H1 (cell line): ENCODE data around the gene SBF2. TPM values are rescaled to one million over a fixed set of nuclear protein-coding genes. Genes with fewer than 3 reads are reported as not detected.

Experiments used
- CTCF ChIA-PET: fragments of 300-600 bp; sonication (Branson Sonifier 250); formaldehyde crosslinking; loops from one replicate; lab custom pipeline; 2021; ENCODE audit not compliant: partially characterized antibody; lab: Charles Lee
- POLR2A ChIA-PET: fragments of 300-600 bp; sonication (Branson Sonifier 250); formaldehyde crosslinking; loops from one replicate; lab custom pipeline; 2021; ENCODE audit warnings: inconsistent platforms; ENCODE audit not compliant: partially characterized antibody; lab: Charles Lee
- DNase-seq, 2 experiments: peaks; one replicate each; pipeline versions ENCODE4 v3.0.0 to v3.0.0-alpha.2; 2010 to 2022; ENCODE audit warnings: low spot score in 2 of 2, low read depth in 1 of 2, mixed read lengths in 1 of 2
- FAIRE-seq: peaks from 2 replicates; lab custom pipeline; 2011; peaks lifted over from hg19 to GRCh38; lab: Jason Lieb, UNC
- H2AFZ ChIP-seq: 2 replicates; pipeline ENCODE4 v1.8.1; 2012; ENCODE audit warnings: low read length, inconsistent platforms
- H2AK5ac ChIP-seq: 2 replicates; pipeline ENCODE4 v1.6.1; 2013; ENCODE audit warnings: low read depth, low read length
- H2BK120ac ChIP-seq: replicated peaks from 2 replicates; pipeline ENCODE3; 2013; ENCODE audit warnings: low read depth, low read length, inconsistent platforms
- H2BK12ac ChIP-seq: 2 replicates; pipeline ENCODE4 v1.6.1; 2013; ENCODE audit warnings: low read depth, low read length
- H2BK15ac ChIP-seq: 2 replicates; pipeline ENCODE4 v1.6.1; 2013; ENCODE audit warnings: low read length
- H2BK20ac ChIP-seq: 2 replicates; pipeline ENCODE4 v1.6.1; 2013; ENCODE audit warnings: low read length
- H2BK5ac ChIP-seq: 2 replicates; pipeline ENCODE4 v1.6.1; 2013; ENCODE audit warnings: low read depth, low read length
- H3K14ac ChIP-seq: 2 replicates; pipeline ENCODE4 v1.6.1; 2013; ENCODE audit warnings: inconsistent platforms; ENCODE audit not compliant: insufficient read length
- H3K18ac ChIP-seq: 2 replicates; pipeline ENCODE4 v1.6.1; 2013; ENCODE audit warnings: low read length; ENCODE audit errors: extremely low read depth
- H3K23ac ChIP-seq: 2 replicates; pipeline ENCODE4 v1.6.1; 2013; ENCODE audit warnings: inconsistent platforms; ENCODE audit not compliant: insufficient read length
- H3K23me2 ChIP-seq: 2 replicates; pipeline ENCODE4 v1.6.1; 2013; ENCODE audit warnings: low read depth, low read length
- H3K27ac ChIP-seq: 2 replicates; pipeline ENCODE4 v1.6.1; 2011; ENCODE audit warnings: low read depth, low read length, inconsistent platforms
- H3K27me3 ChIP-seq, 4 experiments: replicated peaks in 1 of 4; 1 replicate in 1 of 4; 2 replicates in 3 of 4; pipeline versions ENCODE4 v1.6.1 to v1.8.1; 2011 to 2013; ENCODE audit warnings: low read length in 3 of 4, mild to moderate bottlenecking in 3 of 4, inconsistent platforms in 2 of 4, mixed read lengths in 2 of 4, moderate library complexity in 1 of 4; ENCODE audit not compliant: control insufficient read depth in 3 of 4, insufficient read depth in 3 of 4; ENCODE audit errors: extremely low read depth in 1 of 4
- H3K36me3 ChIP-seq, 4 experiments: 2 replicates each; pipeline versions ENCODE4 v1.6.1 to v1.8.1; 2011 to 2013; ENCODE audit warnings: mild to moderate bottlenecking in 4 of 4, low read length in 3 of 4, moderate library complexity in 2 of 4, control low read depth in 1 of 4, inconsistent platforms in 1 of 4; ENCODE audit not compliant: insufficient read depth in 4 of 4, control insufficient read depth in 2 of 4
- H3K4ac ChIP-seq: replicated peaks from 2 replicates; pipeline ENCODE3; 2013; ENCODE audit warnings: low read length, low read depth, mixed read lengths, inconsistent platforms; ENCODE audit not compliant: insufficient read length
- H3K4me1 ChIP-seq, 4 experiments: replicated peaks in 1 of 4; 1 replicate in 1 of 4; 2 replicates in 3 of 4; pipeline versions ENCODE4 v1.6.1 to v1.8.1; 2011 to 2013; ENCODE audit warnings: low read length in 3 of 4, inconsistent platforms in 2 of 4, mixed read lengths in 1 of 4; ENCODE audit not compliant: insufficient read depth in 4 of 4, control insufficient read depth in 3 of 4
- H3K4me2 ChIP-seq, 2 experiments: 2 replicates each; pipeline versions ENCODE4 v1.6.1 to v1.8.1; 2011 to 2013; ENCODE audit warnings: low read depth in 2 of 2, low read length in 2 of 2, control low read depth in 1 of 2, inconsistent platforms in 1 of 2, mild to moderate bottlenecking in 1 of 2; ENCODE audit not compliant: insufficient read depth in 1 of 2
- H3K4me3 ChIP-seq, 4 experiments: fragments of 200-600, 300-600 bp in 1 of 4; sonication (generic), shearing (Covaris generic), sonication (Bioruptor Twin) in 1 of 4; 2 replicates each; pipeline versions ENCODE4 v1.5.1 to v1.8.1; 2011 to 2016; ENCODE audit warnings: low read length in 4 of 4, low read depth in 3 of 4, control low read depth in 2 of 4, inconsistent platforms in 2 of 4, mild to moderate bottlenecking in 2 of 4, mixed read lengths in 1 of 4, moderate library complexity in 1 of 4; ENCODE audit not compliant: insufficient read depth in 2 of 4; ENCODE audit errors: extremely low read depth in 1 of 4
- H3K56ac ChIP-seq: replicated peaks from 2 replicates; pipeline ENCODE3; 2013; ENCODE audit warnings: low read depth, mild to moderate bottlenecking, mixed read lengths, low read length, inconsistent platforms; ENCODE audit not compliant: insufficient read length
- H3K79me1 ChIP-seq: 2 replicates; pipeline ENCODE4 v1.6.1; 2013; ENCODE audit warnings: low read depth, low read length, control low read depth
- H3K79me2 ChIP-seq, 2 experiments: 2 replicates each; pipeline versions ENCODE4 v1.6.1 to v1.8.1; 2012 to 2013; ENCODE audit warnings: low read length in 2 of 2, mild to moderate bottlenecking in 2 of 2, inconsistent platforms in 1 of 2; ENCODE audit not compliant: insufficient read depth in 2 of 2, control insufficient read depth in 1 of 2
- H3K9ac ChIP-seq, 4 experiments: replicated peaks in 1 of 4; 1 replicate in 1 of 4; 2 replicates in 3 of 4; pipeline versions ENCODE4 v1.6.1 to v1.8.1; 2011 to 2013; ENCODE audit warnings: low read depth in 3 of 4, low read length in 3 of 4, control low read depth in 2 of 4, mild to moderate bottlenecking in 2 of 4, moderate library complexity in 2 of 4, inconsistent platforms in 1 of 4; ENCODE audit errors: extremely low read depth in 1 of 4
- H3K9me3 ChIP-seq, 2 experiments: 2 replicates each; pipeline versions ENCODE4 v1.6.1 to v1.8.1; 2012 to 2013; ENCODE audit warnings: mild to moderate bottlenecking in 2 of 2, moderate library complexity in 2 of 2, control low read depth in 1 of 2, inconsistent platforms in 1 of 2, low read depth in 1 of 2, low read length in 1 of 2, mixed read lengths in 1 of 2; ENCODE audit not compliant: insufficient read depth in 2 of 2
- H4K20me1 ChIP-seq, 2 experiments: replicated peaks in 1 of 2; 2 replicates each; pipeline versions ENCODE3 to v1.8.1; 2011 to 2013; ENCODE audit warnings: inconsistent platforms in 2 of 2, low read length in 2 of 2, mild to moderate bottlenecking in 1 of 2; ENCODE audit not compliant: insufficient read depth in 2 of 2, control insufficient read depth in 1 of 2
- H4K5ac ChIP-seq: 2 replicates; pipeline ENCODE4 v1.6.1; 2013; ENCODE audit warnings: low read length, low read depth, mixed read lengths, inconsistent platforms; ENCODE audit not compliant: insufficient read length
- H4K8ac ChIP-seq: 2 replicates; pipeline ENCODE4 v1.8.0; 2013; ENCODE audit warnings: mild to moderate bottlenecking, moderate library complexity, low read length, inconsistent platforms; ENCODE audit not compliant: insufficient read depth; ENCODE audit errors: extremely low read depth
- H4K91ac ChIP-seq: replicated peaks from 2 replicates; pipeline ENCODE3; 2013; ENCODE audit warnings: low read length, mixed read lengths, inconsistent platforms; ENCODE audit not compliant: insufficient read length
- BRCA1 ChIP-seq: IDR thresholded peaks from 2 replicates; pipeline ENCODE4 v1.6.1; 2012; ENCODE audit warnings: low read depth, low read length, improper control_type of control experiment
- CBX5 ChIP-seq: fragments of 300-800, 300-1000 bp; sonication (generic); IDR thresholded peaks from 2 replicates; pipeline ENCODE4 v1.7.1; 2016; ENCODE audit warnings: antibody characterized with exemption, low read length, low read depth
- CBX8 ChIP-seq: fragments of 300-800, 300-1000 bp; sonication (generic); IDR thresholded peaks from 2 replicates; pipeline ENCODE4 v1.7.1; 2016; ENCODE audit warnings: low read depth, low read length, borderline replicate concordance
- CEBPB ChIP-seq: IDR thresholded peaks from 2 replicates; pipeline ENCODE4 v1.6.1; 2012; ENCODE audit warnings: low read depth, low read length
- CREB1 ChIP-seq: IDR thresholded peaks from 2 replicates; pipeline ENCODE4 v1.6.1; 2012; ENCODE audit warnings: inconsistent platforms
- GTF2F1 ChIP-seq: IDR thresholded peaks from 2 replicates; pipeline ENCODE4 v1.6.1; 2012; ENCODE audit warnings: low read depth, low read length, improper control_type of control experiment, borderline replicate concordance
- JUND ChIP-seq: IDR thresholded peaks from 2 replicates; pipeline ENCODE4 v1.6.1; 2011; ENCODE audit warnings: mild to moderate bottlenecking, improper control_type of control experiment, low read length
- RXRA ChIP-seq: IDR thresholded peaks from 2 replicates; pipeline ENCODE4 v1.6.1; 2011; ENCODE audit warnings: low read depth, mild to moderate bottlenecking, low read length, moderate library complexity; ENCODE audit not compliant: insufficient read depth
- SIRT6 ChIP-seq: IDR thresholded peaks from one replicate; pipeline ENCODE4 v1.7.1; 2012; ENCODE audit warnings: low read length, inconsistent platforms
- SRF ChIP-seq: IDR thresholded peaks from 2 replicates; pipeline ENCODE4 v1.6.1; 2011; ENCODE audit warnings: mild to moderate bottlenecking, low read depth, low read length, moderate library complexity
- TBP ChIP-seq: IDR thresholded peaks from 2 replicates; pipeline ENCODE4 v1.6.1; 2011; ENCODE audit warnings: low read depth, low read length, improper control_type of control experiment
- TEAD4 ChIP-seq: IDR thresholded peaks from 2 replicates; pipeline ENCODE4 v1.6.1; 2012; ENCODE audit warnings: low read depth, low read length, inconsistent platforms, mixed read lengths
- WGBS, 2 experiments: shearing (Covaris generic) in 1 of 2; methylation state at CpG; one replicate each; pipeline versions ENCODE4 v1.1.6 to v1.1.7; 2013 to 2015; ENCODE audit warnings: low lambda C conversion rate in 2 of 2, mixed read lengths in 2 of 2, inconsistent platforms in 1 of 2, low coverage in 1 of 2, missing lambda C conversion rate in 1 of 2; ENCODE audit not compliant: insufficient replicate concordance in 2 of 2, insufficient coverage in 1 of 2, insufficient read length in 1 of 2; ENCODE audit errors: extremely low coverage in 1 of 2, missing lambda C conversion rate in 1 of 2; 5-methylcytosine and 5-hydroxymethylcytosine counted together
- polyA plus RNA-seq, 7 experiments: library from polyadenylated mRNA; depleted of rRNA in 3 of 7; stranded (reverse) in 5 of 7; unstranded in 2 of 7; fragments of >200 nt in 5 of 7; fragments of 200-250 nt in 2 of 7; gene quantifications; 1 replicate in 5 of 7; 2 replicates in 1 of 7; 4 replicates in 1 of 7; pipeline versions ENCODE4 v1.2.1 to v1.2.3, GENCODE V29; 2011 to 2013; ENCODE audit warnings: missing spikeins in 2 of 7, mixed read lengths in 2 of 7
- total RNA-seq: library from RNA; stranded (reverse); fragmentation: NEBNext Ultra II Directional; extraction: Animal tissue kit (Norgen Biotek cat#: 25700); gene quantifications from 2 replicates; pipeline ENCODE4 v1.2.1, GENCODE V29; 2021
- TF ChIP-seq, protein P1 (sequence below): IDR thresholded peaks from 2 replicates; pipeline ENCODE4 v1.6.1; 2012; ENCODE audit warnings: low read length, inconsistent platforms
- TF ChIP-seq, protein P2 (sequence below): IDR thresholded peaks from 2 replicates; pipeline ENCODE4 v1.6.1; 2012; ENCODE audit warnings: inconsistent platforms

Gene SBF2
- total and polyA plus RNA-seq, 2 of the 8 experiments (the other 6 are each of a cell fraction or from before 2014, with no cell fraction given): 36.7 to 50.5 TPM

DNA sequence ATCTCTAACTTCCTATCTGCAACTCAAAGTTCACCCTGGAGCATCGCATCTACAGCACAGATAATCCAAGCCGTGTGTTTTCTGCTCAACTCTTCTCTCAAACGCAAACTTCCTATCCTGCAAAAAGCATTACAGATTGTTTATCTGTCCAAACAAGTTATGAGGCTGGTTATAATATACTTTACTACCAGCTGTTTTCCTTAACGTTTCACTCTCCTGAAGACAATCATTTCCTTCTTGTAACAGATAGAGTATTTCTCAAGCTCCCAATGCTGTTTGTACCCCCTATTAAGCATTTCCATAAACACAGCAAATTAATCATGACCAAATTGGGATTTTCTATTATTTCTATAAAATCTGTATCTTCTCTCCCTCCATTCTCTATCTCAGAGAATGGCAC lies 84.7 kb downstream of the SBF2 start:
- WGBS, 2 experiments: 90% methylated on average over 4 of the region's 4 CpGs; no CpG with 5 or more reads in 1 of the 2 experiments
- Histone ChIP-seq H3K56ac (no peak overlapping the region), H3K4me3 (no peak overlapping the region), H3K27ac (no peak overlapping the region), H3K23me2 (no peaks in the 10 kb centered on the region), H3K4ac (no peak overlapping the region), H2AFZ (no peak overlapping the region), H3K23ac (no peak overlapping the region), H4K20me1 (no peaks in the 10 kb centered on the region), H3K9ac (no peak overlapping the region), H3K4me2 (no peak overlapping the region), H3K14ac (no peak overlapping the region), H4K91ac (no peak overlapping the region), H4K5ac (no peak overlapping the region), H2AK5ac (no peak overlapping the region), H2BK5ac (no peak overlapping the region), H3K79me2 (peaks cover 0 to 11% of the 10 kb centered on the region in 2 experiments; a peak in 2 of 4 replicates), H3K36me3 (no peaks in the 10 kb centered on the region), H4K8ac (no peak overlapping the region), H3K18ac (no peak overlapping the region), H2BK20ac (no peak overlapping the region), H3K27me3 (no peaks in the 10 kb centered on the region), H3K9me3 (peaks cover 0 to 2% of the 10 kb centered on the region in 2 experiments; a peak in 1 of 4 replicates), H2BK12ac (no peak overlapping the region), H3K4me1 (peaks cover 0 to 14% (median 5%) of the 10 kb centered on the region in 4 experiments; a peak in 5 of 7 replicates), H2BK120ac (no peak overlapping the region), H2BK15ac (no peak overlapping the region), H3K79me1 (no peaks in the 10 kb centered on the region; the same call in 1 of the 2 replicates)
- FAIRE-seq: no peak
- ChIA-PET POLR2A (interaction anchor here (1.6 kb wide), 1 partner anchor 96 kb away, joined by 4 read pairs; no protein-coding TSS in a partner anchor), CTCF (interaction anchor here (1.6 to 2.4 kb wide), 2 partner anchors 57 to 95 kb away, joined by 3 to 9 read pairs; partner anchors contain the start of gene ADM)
- DNase-seq: no peak
- no peak for TF ChIP-seq BRCA1
- TF ChIP-seq, protein P1, sequence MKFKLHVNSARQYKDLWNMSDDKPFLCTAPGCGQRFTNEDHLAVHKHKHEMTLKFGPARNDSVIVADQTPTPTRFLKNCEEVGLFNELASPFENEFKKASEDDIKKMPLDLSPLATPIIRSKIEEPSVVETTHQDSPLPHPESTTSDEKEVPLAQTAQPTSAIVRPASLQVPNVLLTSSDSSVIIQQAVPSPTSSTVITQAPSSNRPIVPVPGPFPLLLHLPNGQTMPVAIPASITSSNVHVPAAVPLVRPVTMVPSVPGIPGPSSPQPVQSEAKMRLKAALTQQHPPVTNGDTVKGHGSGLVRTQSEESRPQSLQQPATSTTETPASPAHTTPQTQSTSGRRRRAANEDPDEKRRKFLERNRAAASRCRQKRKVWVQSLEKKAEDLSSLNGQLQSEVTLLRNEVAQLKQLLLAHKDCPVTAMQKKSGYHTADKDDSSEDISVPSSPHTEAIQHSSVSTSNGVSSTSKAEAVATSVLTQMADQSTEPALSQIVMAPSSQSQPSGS: no peak
- TF ChIP-seq TEAD4: no peak
- TF ChIP-seq CBX5: no peak
- no peak for TF ChIP-seq SIRT6
- no peak for TF ChIP-seq RXRA
- no peak for TF ChIP-seq JUND
- TF ChIP-seq SRF: no peak
- TF ChIP-seq GTF2F1: no peak
- TF ChIP-seq TBP: no peak
- TF ChIP-seq CREB1: no peak
- no peak for TF ChIP-seq CBX8
- TF ChIP-seq, protein P2, sequence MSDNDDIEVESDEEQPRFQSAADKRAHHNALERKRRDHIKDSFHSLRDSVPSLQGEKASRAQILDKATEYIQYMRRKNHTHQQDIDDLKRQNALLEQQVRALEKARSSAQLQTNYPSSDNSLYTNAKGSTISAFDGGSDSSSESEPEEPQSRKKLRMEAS: no peak
- no peak for TF ChIP-seq CEBPB
